Right lobe of liver (tissue), 6 donors: ENCODE results near the gene ENTHD1. TPM values are rescaled to one million over a fixed set of nuclear protein-coding genes. Genes with fewer than 3 reads are reported as not detected.

Experiments used
- ATAC-seq, 4 donors: fragments of 200-7000 bp; cut with Tn5 transposase; one replicate each; pipeline ENCODE4 v1.9.1; 2020; ENCODE audit warnings: mild to moderate bottlenecking in 4 of 4, moderate library complexity in 4 of 4
- DNase-seq, 3 donors: peaks; one replicate each; pipeline ENCODE4 v3.0.0-alpha.2; 2020
- H3K27ac ChIP-seq, 3 donors: fragments of 200-600 bp; one replicate each; pipeline ENCODE4 v1.8.0; 2022
- H3K27me3 ChIP-seq, 2 donors: fragments of 200-600 bp; one replicate each; pipeline ENCODE4 v1.8.0; 2022
- H3K36me3 ChIP-seq, 4 donors: fragments of 200-600 bp; sonication (generic) in 1 of 4; one replicate each; pipeline versions ENCODE4 v1.5.1 to v1.8.0; 2017 to 2022; ENCODE audit warnings: control low read depth in 1 of 4
- H3K4me1 ChIP-seq, 4 donors: fragments of 200-600 bp; sonication (generic) in 1 of 4; one replicate each; pipeline versions ENCODE4 v1.5.1 to v1.8.0; 2017 to 2022; ENCODE audit warnings: control low read depth in 1 of 4
- H3K4me3 ChIP-seq, 3 donors: fragments of 200-600 bp; one replicate each; pipeline ENCODE4 v1.8.0; 2022
- H3K9me3 ChIP-seq, 4 donors: fragments of 200-600 bp; sonication (generic) in 1 of 4; one replicate each; pipeline versions ENCODE4 v1.5.1 to v1.8.0; 2017 to 2022; ENCODE audit warnings: control low read depth in 1 of 4
- CTCF ChIP-seq, 4 donors: fragments of 200-600 bp in 3 of 4; fragments of 450-650 bp in 1 of 4; IDR thresholded peaks; one replicate each; pipeline versions ENCODE4 v1.5.1 to v1.8.0; 2016 to 2022; ENCODE audit warnings: antibody characterized with exemption in 4 of 4, mild to moderate bottlenecking in 2 of 4
- POLR2A ChIP-seq: fragments of 450-650 bp; IDR thresholded peaks from one replicate; pipeline ENCODE4 v1.6.1; 2017; ENCODE audit warnings: antibody characterized with exemption, mild to moderate bottlenecking
- WGBS: methylation state at CpG from one replicate; pipeline ENCODE4 v1.1.6; 2018; ENCODE audit warnings: low coverage, low lambda C conversion rate; ENCODE audit not compliant: insufficient coverage; ENCODE audit errors: missing lambda C conversion rate; 5-methylcytosine and 5-hydroxymethylcytosine counted together
- intact Hi-C, 2 donors: fragments of 100-400 bp; cut with DNase I; formaldehyde crosslinking; loops; one replicate each; pipeline versions ENCODE4 v1.11.2 to v1.14.1; 2022
- total RNA-seq, 6 experiments: library from RNA; depleted of rRNA in 2 of 6; stranded (reverse); fragments of >200 nt in 2 of 6; fragmentation: NEBNext Ultra II Directional in 3 of 6; extraction: Animal tissue kit (Norgen Biotek cat#: 25700) in 3 of 6; gene quantifications; one replicate each; pipeline versions ENCODE4 v1.1.0 to v1.2.4, GENCODE V29; 2016 to 2023
- donor health status: DM: no; HTN: yes; CAD: no.
- donor health status: DM: no; HTN: no; CAD: no.
- donor health status: DM: no; HTN: no; CAD: no.
- donor health status: DM: no; HTN: yes; CAD: no.
- donor health status: DM: no; HTN: yes; CAD: no.

Gene ENTHD1
- total RNA-seq, 6 experiments from 2014 or later: not detected

- no peaks in the 10 kb centered on the region for H3K36me3 ChIP-seq
- H3K27me3 ChIP-seq: no peaks in the 10 kb centered on the region
- H3K4me3 ChIP-seq: no peak overlapping the region
- no peak for TF ChIP-seq CTCF (IDR thresholded peaks at IDR 0.05)
- no peak for TF ChIP-seq POLR2A
- H3K27ac ChIP-seq: no peak overlapping the region
- intact Hi-C loops: no loop called here
- DNase-seq (no peak), ATAC-seq (no peak)
- no peaks in the 10 kb centered on the region for H3K4me1 ChIP-seq
- 58% methylated on average over 8 of the region's 27 CpGs for WGBS
- H3K9me3 ChIP-seq: no peaks in the 10 kb centered on the region
Measured at GRCh38 chr22:39706376-39707140, 187.0 kb downstream of the ENTHD1 start.

GRCh38 chr22:39705386-39705785 lies 188.2 kb downstream of the ENTHD1 start:
- TF ChIP-seq POLR2A (no peak), CTCF (IDR thresholded peaks at IDR 0.05) (no peak)
- intact Hi-C loops: no loop called here
- DNase-seq (no peak), ATAC-seq (no peak)
- H3K27ac ChIP-seq: no peak overlapping the region
- WGBS: 29% methylated on average over 1 of the region's 12 CpGs
- no peak overlapping the region for H3K4me3 ChIP-seq
- no peaks in the 10 kb centered on the region for H3K27me3 ChIP-seq
- H3K4me1 ChIP-seq: no peaks in the 10 kb centered on the region
- no peaks in the 10 kb centered on the region for H3K9me3 ChIP-seq
- H3K36me3 ChIP-seq: no peaks in the 10 kb centered on the region

- DNase-seq: no peak
- no peaks in the 10 kb centered on the region for H3K27me3 ChIP-seq
- H3K4me3 ChIP-seq: no peak overlapping the region
- TF ChIP-seq CTCF (IDR thresholded peaks at IDR 0.05) (no peak), POLR2A (no peak)
- no peaks in the 10 kb centered on the region for H3K36me3 ChIP-seq
- H3K27ac ChIP-seq: no peak overlapping the region
- no peak for ATAC-seq
- H3K4me1 ChIP-seq: no peaks in the 10 kb centered on the region
- intact Hi-C loops: no loop called here
- no peaks in the 10 kb centered on the region for H3K9me3 ChIP-seq
- WGBS: 53% methylated on average over 3 of the region's 17 CpGs
Measured at GRCh38 chr22:39703928-39704639, 189.5 kb downstream of the ENTHD1 start.

- no peak for DNase-seq
- Histone ChIP-seq H3K4me3 (no peak overlapping the region), H3K27ac (no peak overlapping the region), H3K36me3 (no peaks in the 10 kb centered on the region), H3K4me1 (no peaks in the 10 kb centered on the region), H3K27me3 (no peaks in the 10 kb centered on the region), H3K9me3 (no peaks in the 10 kb centered on the region)
- intact Hi-C loops: no loop called here
- WGBS: 74% methylated on average over 5 of the region's 8 CpGs
- no peak for ATAC-seq
- TF ChIP-seq CTCF (IDR thresholded peaks at IDR 0.05): no peak
- TF ChIP-seq POLR2A: no peak
Measured at GRCh38 chr22:39703091-39703490, 190.5 kb downstream of the ENTHD1 start.
